Measurements from ENCODE around the gene PRR22.

DNA sequence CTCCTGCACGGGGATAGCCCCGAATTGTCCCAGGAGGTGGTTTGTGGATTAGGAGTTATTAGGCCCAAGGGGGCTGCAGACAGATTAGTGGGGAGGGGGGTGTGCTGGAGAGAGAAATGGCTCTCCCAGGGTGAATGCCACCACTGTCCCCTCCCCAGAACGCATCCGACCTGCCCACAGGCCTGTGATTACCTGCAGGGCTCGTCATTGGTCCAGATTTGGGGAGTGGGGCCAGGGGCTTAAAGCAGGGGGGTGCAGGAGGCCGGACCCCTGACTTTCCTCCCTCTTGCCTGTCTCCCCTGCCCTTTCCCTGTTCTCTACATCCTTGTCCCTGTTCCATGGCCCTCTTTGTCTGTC is 21.6 kb upstream of the PRR22 start:
- TF ChIP-seq, protein P1, sequence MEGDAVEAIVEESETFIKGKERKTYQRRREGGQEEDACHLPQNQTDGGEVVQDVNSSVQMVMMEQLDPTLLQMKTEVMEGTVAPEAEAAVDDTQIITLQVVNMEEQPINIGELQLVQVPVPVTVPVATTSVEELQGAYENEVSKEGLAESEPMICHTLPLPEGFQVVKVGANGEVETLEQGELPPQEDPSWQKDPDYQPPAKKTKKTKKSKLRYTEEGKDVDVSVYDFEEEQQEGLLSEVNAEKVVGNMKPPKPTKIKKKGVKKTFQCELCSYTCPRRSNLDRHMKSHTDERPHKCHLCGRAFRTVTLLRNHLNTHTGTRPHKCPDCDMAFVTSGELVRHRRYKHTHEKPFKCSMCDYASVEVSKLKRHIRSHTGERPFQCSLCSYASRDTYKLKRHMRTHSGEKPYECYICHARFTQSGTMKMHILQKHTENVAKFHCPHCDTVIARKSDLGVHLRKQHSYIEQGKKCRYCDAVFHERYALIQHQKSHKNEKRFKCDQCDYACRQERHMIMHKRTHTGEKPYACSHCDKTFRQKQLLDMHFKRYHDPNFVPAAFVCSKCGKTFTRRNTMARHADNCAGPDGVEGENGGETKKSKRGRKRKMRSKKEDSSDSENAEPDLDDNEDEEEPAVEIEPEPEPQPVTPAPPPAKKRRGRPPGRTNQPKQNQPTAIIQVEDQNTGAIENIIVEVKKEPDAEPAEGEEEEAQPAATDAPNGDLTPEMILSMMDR (IDR thresholded peaks at IDR 0.05): no peak
- TF ChIP-seq POLR2AphosphoS5 (IDR thresholded peaks at IDR 0.05): no peak
- TF ChIP-seq POLR2A (IDR thresholded peaks at IDR 0.05; ENCODE audit: low read depth): no peak

Data from esophagus muscularis mucosa (tissue), 3 donors.